HTR-8/SVneo (cell line): ENCODE results near the gene ELN.

ENCODE experiments used
- DNase-seq: peaks from one replicate; pipeline ENCODE4 v3.0.0; 2011; ENCODE audit warnings: low spot score, mixed read lengths; ENCODE audit not compliant: insufficient read length
- FAIRE-seq: peaks from 2 replicates; lab custom pipeline; 2011; peaks lifted over from hg19 to GRCh38; lab: Jason Lieb, UNC

Gene ELN

DNA sequence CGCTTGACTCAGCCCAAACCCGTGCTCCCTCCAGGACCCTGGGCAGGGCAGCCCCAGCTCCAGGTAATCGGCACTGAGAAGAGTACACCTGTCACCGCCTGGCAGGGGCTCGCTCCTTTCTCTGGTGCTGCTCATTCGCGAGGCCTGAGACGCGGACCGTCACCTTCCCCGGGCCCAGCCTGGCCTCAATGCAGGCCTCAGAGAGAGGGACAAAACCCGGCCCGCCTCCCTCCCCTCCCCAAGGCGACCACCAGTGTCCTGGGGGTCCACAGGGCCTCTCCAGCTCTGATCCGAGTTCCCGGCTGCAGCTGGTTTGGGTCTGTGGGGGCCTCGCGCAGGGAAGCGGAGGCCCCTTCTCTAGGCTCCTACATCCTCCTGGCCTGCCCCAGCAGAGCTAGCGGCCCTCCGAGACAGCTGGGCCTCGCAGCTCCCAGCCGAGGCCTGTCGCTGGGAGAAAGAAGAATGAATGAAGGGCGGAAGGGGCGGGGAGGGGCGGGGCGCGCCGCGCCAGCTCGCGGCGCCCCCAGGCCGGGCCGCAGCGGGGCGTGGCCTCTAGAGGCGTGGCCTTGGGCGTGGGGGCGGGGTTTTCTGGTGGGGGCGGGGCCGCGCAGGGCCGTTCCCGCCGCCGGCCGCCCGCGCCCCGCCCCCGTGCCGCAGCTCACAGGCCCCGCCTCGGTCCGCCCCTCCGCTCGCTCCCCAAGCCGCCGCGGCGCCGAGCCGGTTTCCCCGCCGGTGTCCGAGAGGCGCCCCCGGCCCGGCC lies 55.3 kb downstream of the ELN start, which contains the start of gene LIMK1:
TSS of gene LIMK1 (plus strand) at position 688 of the 760 bp plus-strand sequence. CDS start 187 bp downstream, outside the sequence.
- FAIRE-seq: no peak
- peak; percentile 74 for DNase-seq

DNA sequence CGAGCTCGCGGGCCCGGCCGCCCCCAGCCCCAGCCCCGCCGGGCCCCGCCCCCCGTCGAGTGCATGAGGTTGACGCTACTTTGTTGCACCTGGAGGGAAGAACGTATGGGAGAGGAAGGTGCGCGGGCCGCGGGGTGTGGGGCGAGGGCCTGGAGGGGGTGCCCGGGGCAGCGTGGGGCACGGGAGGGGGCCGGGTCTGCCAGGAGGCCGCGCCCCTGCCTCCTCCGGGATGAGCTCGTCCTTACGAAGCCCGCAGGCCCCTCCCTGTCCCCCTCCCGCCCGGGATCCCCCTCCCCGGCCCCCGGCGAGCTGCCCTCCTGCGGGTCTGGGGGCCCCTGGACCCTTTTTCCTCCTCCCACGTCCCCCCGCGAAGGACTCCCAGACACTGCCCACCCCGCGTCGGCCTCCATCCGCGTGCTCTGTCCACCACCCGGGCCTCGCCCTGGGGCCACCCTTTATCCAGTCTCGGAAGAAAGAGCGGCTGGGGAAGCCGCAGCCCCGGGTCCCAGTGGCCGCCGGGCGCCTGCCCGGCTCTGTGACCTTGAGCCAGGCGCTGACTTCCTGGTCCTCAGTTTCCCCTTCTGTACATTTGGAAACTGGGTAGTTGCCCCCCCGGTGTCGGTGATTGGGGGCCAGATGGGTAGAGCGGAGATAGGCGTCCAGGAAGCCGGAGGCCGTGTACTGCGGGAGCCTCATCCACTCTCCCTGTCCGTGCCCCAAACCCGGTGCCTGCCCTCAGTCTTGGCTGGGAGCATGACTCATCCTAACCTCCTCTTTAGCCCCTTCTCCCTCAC lies 56.2 kb downstream of the ELN start:
- no peak for FAIRE-seq
- peak; percentile 37 for DNase-seq

- FAIRE-seq: no peak
These were observed 57.0 kb downstream of the ELN start for GRCh38 chr7:74084722-74085578.

DNA sequence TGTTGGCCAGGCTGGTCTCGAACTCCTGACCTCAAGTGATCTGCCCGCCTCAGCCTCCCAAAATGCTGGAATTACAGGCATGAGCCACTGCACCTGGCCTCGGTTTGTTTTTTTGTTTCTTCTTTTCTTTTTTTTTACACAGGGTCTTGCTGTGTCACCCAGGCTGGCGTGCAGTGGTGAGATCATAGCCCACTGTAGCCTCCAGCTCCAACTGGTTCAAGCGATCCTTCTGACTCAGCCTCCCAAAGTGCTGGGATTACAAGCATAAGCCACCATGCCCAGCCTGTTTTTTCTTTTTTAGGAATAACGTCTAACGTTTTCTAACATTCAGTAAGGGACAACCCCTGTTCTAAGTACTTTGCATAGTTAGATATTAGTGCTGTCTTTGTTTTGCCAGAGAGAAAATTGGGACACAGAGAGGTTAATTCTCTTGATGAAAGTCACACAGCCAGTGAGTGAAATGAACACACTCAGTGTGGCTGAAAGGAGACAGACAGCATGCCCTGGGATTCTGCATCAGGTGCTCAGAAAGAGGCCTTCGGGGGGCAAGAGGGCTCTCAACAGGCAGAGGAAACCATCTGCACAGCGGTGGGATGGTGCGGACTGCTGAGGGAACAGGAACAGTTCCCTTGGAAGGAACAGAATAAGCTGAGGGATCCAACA lies 59.9 kb downstream of the ELN start:
- no peak for DNase-seq
- FAIRE-seq: no peak

More at GRCh38 chr7:74084722-74085578, 57.0 kb downstream of the ELN start:
- DNase-seq: no peak

- no peak for DNase-seq
- no peak for FAIRE-seq
These were observed 64.5 kb downstream of the ELN start for GRCh38 chr7:74092321-74092963.

DNA sequence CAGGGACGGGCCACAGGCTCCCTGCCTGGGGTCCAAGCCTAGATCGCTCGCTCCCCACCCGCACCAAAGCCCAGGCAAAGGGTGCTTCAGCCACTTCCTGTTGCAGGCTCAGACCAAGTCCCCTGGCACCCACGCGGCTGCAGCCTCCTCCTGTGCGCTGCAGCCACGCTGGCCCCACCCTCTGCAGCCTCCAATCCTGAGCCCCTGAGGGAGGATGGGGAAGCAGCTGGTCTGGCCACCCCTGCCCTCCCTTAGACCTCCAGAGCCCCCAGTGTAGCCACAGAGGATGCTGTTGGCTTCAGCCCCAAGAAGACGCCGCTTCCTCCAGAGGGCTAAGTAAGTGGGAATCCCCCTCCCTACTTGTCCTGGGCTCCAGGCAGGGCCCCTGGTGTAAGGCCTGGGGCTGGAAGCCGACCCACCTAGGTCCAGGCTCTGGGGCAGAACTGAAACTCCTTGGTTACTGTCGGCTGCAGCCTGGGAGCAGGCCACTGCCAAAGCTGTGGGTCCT lies 65.0 kb downstream of the ELN start:
- FAIRE-seq (no peak), DNase-seq (no peak)

DNA sequence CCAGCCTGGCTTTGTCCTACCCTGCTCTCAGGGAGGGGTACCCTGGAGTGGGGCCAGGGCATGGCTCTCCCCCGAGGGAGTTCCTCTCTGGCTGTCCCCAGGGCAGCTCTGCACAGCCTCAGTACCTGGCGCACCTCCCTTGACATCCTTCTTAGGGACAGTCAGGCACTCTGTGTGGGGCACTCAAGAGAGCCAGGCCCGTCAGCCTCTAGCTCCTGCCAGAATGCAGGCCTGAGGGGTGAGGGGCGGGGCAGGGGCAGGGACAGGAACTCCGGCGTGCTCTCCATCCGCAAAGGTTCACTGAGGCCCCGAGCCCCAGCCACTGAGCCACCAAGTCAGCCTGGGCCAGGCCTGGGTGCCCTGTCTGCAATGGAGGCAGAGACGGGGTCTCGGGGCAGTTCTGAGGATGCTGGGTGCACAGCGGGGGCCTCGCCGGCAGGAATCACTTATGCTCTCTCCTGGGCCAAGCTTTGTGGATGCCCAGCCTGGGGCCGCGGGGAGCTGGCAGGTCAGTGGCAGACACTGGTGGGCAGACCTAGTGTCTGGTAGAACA lies 65.8 kb downstream of the ELN start:
- no peak for FAIRE-seq
- no peak for DNase-seq

DNA sequence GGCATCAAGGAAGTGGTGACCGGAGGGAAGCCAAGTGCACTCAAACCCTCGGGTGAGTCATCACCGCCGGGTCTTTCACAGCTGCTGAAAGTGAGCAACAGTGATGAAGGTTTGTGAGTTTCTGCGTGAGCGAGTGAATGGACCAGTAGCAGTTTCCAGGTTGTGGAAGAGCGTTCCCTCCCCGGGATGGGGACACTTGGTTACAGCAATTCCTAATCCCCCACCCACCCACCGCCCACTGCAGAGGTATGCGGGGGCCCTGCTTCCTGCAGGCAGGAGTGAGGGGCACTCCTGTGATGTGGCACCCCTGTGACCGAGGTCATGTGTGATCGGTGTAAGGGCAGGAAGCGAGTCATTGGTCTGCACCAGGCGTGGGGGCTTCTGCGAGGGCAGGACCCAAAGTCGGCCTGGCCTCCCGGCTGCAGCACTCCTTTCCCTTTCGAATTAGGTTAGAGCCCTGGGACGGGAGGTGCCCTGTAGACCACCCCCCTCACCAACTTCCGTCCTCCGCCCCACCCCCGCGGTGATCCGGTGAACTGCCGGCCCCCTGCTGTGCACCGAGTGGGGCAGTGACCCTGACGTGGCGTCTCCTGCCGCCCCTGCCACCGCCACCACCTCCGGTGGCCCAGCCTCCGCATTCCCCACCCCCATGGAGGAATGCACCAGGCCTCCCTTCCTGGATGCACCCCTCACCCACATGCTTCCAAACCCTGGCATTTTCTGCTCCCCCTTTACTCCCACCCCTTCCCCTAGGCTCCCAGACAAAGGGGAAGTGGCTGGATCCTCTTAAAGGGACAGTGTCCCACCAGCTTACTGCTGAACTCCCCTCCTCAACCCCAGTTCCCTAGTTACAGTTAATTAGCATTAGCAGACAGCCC lies 66.5 kb downstream of the ELN start:
- DNase-seq: peak; percentile 82
- FAIRE-seq: no peak

DNA sequence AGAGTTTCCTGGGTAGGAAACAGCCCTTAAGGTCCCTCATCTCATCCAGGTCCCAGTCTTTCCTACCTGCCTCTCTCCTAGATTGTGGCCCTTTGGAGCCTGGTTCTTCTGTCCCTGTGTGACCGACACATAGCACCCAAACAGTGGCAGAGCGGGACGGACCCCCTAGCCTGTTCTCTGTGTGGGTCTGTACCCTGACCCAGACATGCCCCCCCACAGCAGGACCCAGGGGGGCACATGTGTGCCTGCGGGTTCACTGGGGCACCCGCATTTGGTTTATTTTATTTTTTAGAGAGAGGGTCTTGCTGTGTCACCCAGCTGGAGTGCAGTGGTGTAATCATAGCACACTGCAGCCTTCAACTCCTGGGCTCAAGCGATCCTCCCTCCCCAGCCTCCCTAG lies 67.2 kb downstream of the ELN start:
- no peak for DNase-seq
- no peak for FAIRE-seq

- no peak for FAIRE-seq
- peak; percentile 61 for DNase-seq
These were observed 70.1 kb downstream of the ELN start for GRCh38 chr7:74097937-74098614.

- DNase-seq: no peak
- no peak for FAIRE-seq
These were observed 71.1 kb downstream of the ELN start for GRCh38 chr7:74099031-74099430.

- no peak for FAIRE-seq
- DNase-seq: no peak
These were observed 73.2 kb downstream of the ELN start for GRCh38 chr7:74101061-74101681.

- DNase-seq: no peak
These were observed 75.3 kb downstream of the ELN start for GRCh38 chr7:74103219-74103772.

GRCh38 chr7:74104702-74105101 lies 76.7 kb downstream of the ELN start:
- DNase-seq: no peak
- no peak for FAIRE-seq

More at GRCh38 chr7:74103219-74103772, 75.3 kb downstream of the ELN start:
- FAIRE-seq: no peak

GRCh38 chr7:74105992-74106391 lies 78.0 kb downstream of the ELN start:
- DNase-seq (no peak), FAIRE-seq (no peak)

GRCh38 chr7:74106846-74107245 lies 78.9 kb downstream of the ELN start:
- no peak for DNase-seq
- FAIRE-seq: no peak

GRCh38 chr7:74115326-74115725 lies 87.4 kb downstream of the ELN start:
- DNase-seq (no peak), FAIRE-seq (no peak)
